Measurements from ENCODE around the gene PASK.

PASK gene

GRCh38 chr2:241126771-241127202 lies 22.5 kb downstream of the PASK start:
- no peak for DNase-seq (ENCODE audit: low read depth, low spot score)

GRCh38 chr2:241126201-241126611 lies 23.1 kb downstream of the PASK start:
- DNase-seq (ENCODE audit: low read depth, low spot score): no peak

GRCh38 chr2:241125626-241126025 lies 23.6 kb downstream of the PASK start:
- no peak for DNase-seq (ENCODE audit: low read depth, low spot score)

- no peak for DNase-seq (ENCODE audit: low read depth, low spot score)
These were observed 25.3 kb downstream of the PASK start for GRCh38 chr2:241123816-241124536.

GRCh38 chr2:241122376-241123002 lies 26.8 kb downstream of the PASK start:
- DNase-seq (ENCODE audit: low read depth, low spot score): no peak

- DNase-seq (ENCODE audit: low read depth, low spot score): no peak
These were observed 28.3 kb downstream of the PASK start for GRCh38 chr2:241121008-241121407.

- DNase-seq (ENCODE audit: low read depth, low spot score): no peak
These were observed 28.8 kb downstream of the PASK start for GRCh38 chr2:241120440-241120839.

- DNase-seq (ENCODE audit: low read depth, low spot score): no peak
These were observed 30.4 kb downstream of the PASK start for GRCh38 chr2:241118737-241119505.

- no peak for DNase-seq (ENCODE audit: low read depth, low spot score)
These were observed 32.4 kb downstream of the PASK start for GRCh38 chr2:241116606-241117560.

- no peak for DNase-seq (ENCODE audit: low read depth, low spot score)
These were observed 33.9 kb downstream of the PASK start for GRCh38 chr2:241115361-241115760.

- DNase-seq (ENCODE audit: low read depth, low spot score): no peak
These were observed 34.4 kb downstream of the PASK start for GRCh38 chr2:241114836-241115235.

- no peak for DNase-seq (ENCODE audit: low read depth, low spot score)
These were observed 36.7 kb downstream of the PASK start for GRCh38 chr2:241112592-241112991.

GRCh38 chr2:241112046-241112445 lies 37.2 kb downstream of the PASK start:
- no peak for DNase-seq (ENCODE audit: low read depth, low spot score)

- DNase-seq (ENCODE audit: low read depth, low spot score): no peak
These were observed 37.8 kb downstream of the PASK start for GRCh38 chr2:241111440-241111805.

- no peak for DNase-seq (ENCODE audit: low read depth, low spot score)
These were observed 38.4 kb downstream of the PASK start for GRCh38 chr2:241110607-241111439.

- no peak for DNase-seq (ENCODE audit: low read depth, low spot score)
These were observed 39.1 kb downstream of the PASK start for GRCh38 chr2:241110089-241110606.

- no peak for DNase-seq (ENCODE audit: low read depth, low spot score)
These were observed 39.8 kb downstream of the PASK start for GRCh38 chr2:241109210-241110088.

GRCh38 chr2:241108271-241109209 lies 40.7 kb downstream of the PASK start:
- DNase-seq (ENCODE audit: low read depth, low spot score): no peak
